ENCODE results near the gene PRKCB.

DNA sequence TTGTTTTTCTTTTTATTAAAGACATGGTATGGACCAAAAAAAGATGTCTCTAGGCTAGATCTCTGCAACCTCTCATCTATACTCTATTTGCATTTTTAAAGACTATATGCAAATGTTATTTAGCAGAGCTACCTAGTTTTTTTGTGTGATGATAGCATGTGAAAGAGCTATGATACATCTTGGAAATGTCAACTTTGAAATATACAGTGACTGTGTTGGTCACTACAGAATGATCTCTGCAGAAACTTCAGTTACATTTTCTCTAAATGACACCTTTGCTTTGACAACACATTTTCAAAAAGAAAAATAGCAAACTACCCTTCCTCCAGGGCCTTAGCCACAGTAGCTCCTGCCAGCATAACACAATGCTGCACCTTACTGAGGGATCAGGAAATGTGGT lies 86.6 kb downstream of the PRKCB start:
- TF ChIP-seq POLR2AphosphoS5 (IDR thresholded peaks at IDR 0.05): no peak
- TF ChIP-seq, protein P1, sequence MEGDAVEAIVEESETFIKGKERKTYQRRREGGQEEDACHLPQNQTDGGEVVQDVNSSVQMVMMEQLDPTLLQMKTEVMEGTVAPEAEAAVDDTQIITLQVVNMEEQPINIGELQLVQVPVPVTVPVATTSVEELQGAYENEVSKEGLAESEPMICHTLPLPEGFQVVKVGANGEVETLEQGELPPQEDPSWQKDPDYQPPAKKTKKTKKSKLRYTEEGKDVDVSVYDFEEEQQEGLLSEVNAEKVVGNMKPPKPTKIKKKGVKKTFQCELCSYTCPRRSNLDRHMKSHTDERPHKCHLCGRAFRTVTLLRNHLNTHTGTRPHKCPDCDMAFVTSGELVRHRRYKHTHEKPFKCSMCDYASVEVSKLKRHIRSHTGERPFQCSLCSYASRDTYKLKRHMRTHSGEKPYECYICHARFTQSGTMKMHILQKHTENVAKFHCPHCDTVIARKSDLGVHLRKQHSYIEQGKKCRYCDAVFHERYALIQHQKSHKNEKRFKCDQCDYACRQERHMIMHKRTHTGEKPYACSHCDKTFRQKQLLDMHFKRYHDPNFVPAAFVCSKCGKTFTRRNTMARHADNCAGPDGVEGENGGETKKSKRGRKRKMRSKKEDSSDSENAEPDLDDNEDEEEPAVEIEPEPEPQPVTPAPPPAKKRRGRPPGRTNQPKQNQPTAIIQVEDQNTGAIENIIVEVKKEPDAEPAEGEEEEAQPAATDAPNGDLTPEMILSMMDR (IDR thresholded peaks at IDR 0.05): no peak
